Smooth muscle cell (in vitro differentiated cells): ENCODE measurements around the gene FRMD5. TPM values are rescaled to one million over a fixed set of nuclear protein-coding genes. Genes with fewer than 3 reads are reported as not detected.
"Not testable (repeated sequence)": the region's sequence is repeated elsewhere in the genome, so short reads cannot be mapped to it uniquely, and the experiment has no call there.

ENCODE experiments used
- DNase-seq: peaks from one replicate; lab custom pipeline; 2025; ENCODE audit not compliant: unreplicated experiment; lab: John Stamatoyannopoulos, UW
- H2AFZ ChIP-seq: fragments of 200-600 bp; sonication (generic); 2 replicates; pipeline ENCODE4 v1.6.0; 2016; ENCODE audit warnings: antibody characterized with exemption, low read depth, mild to moderate bottlenecking
- H3F3A ChIP-seq: fragments of 200-600 bp; sonication (generic); 2 replicates; pipeline ENCODE4 v1.6.0; 2017; ENCODE audit warnings: antibody characterized with exemption, low read depth
- H3K27ac ChIP-seq: fragments of 200-600 bp; sonication (generic); 2 replicates; pipeline ENCODE4 v1.5.1; 2016; ENCODE audit warnings: low read depth, mild to moderate bottlenecking
- H3K27me3 ChIP-seq: fragments of 200-600 bp; sonication (generic); 2 replicates; pipeline ENCODE4 v1.6.1; 2016; ENCODE audit warnings: low read depth, mild to moderate bottlenecking
- H3K36me3 ChIP-seq: fragments of 200-600 bp; sonication (generic); 2 replicates; pipeline ENCODE4 v1.5.1; 2016; ENCODE audit warnings: low read depth
- H3K4me1 ChIP-seq: fragments of 200-600 bp; sonication (generic); 2 replicates; pipeline ENCODE4 v1.5.1; 2016; ENCODE audit warnings: low read depth
- H3K4me2 ChIP-seq: fragments of 200-600 bp; sonication (generic); 2 replicates; pipeline ENCODE4 v1.6.0; 2016; ENCODE audit warnings: mild to moderate bottlenecking
- H3K4me3 ChIP-seq: fragments of 200-600 bp; sonication (generic); 2 replicates; pipeline ENCODE4 v1.5.1; 2016; ENCODE audit warnings: mild to moderate bottlenecking
- H3K79me2 ChIP-seq: fragments of 200-600 bp; sonication (generic); 2 replicates; pipeline ENCODE4 v1.6.0; 2016; ENCODE audit warnings: low read depth, mild to moderate bottlenecking
- H3K9ac ChIP-seq: fragments of 200-600 bp; sonication (generic); 2 replicates; pipeline ENCODE4 v1.6.0; 2016; ENCODE audit warnings: low read depth
- H3K9me3 ChIP-seq: fragments of 200-600 bp; sonication (generic); replicated peaks from 2 replicates; pipeline ENCODE4 v1.5.1; 2016; ENCODE audit warnings: low read depth
- H4K20me1 ChIP-seq: fragments of 200-600 bp; sonication (generic); 2 replicates; pipeline ENCODE4 v1.6.0; 2016; ENCODE audit warnings: low read depth
- WGBS: methylation state at CpG from one replicate; pipeline ENCODE4 v1.1.7; 2016; ENCODE audit warnings: low lambda C conversion rate; 5-methylcytosine and 5-hydroxymethylcytosine counted together
- polyA plus RNA-seq: library from polyadenylated mRNA; unstranded; fragments of >200 nt; fragmentation: Nextera tagmentation; extraction: Ambion mirVana; gene quantifications from 2 replicates; pipeline ENCODE4 v1.2.1, GENCODE V29; 2016
- total RNA-seq: library from RNA; depleted of rRNA; stranded (reverse); fragments of >200 nt; gene quantifications from 2 replicates; pipeline ENCODE4 v1.2.3, GENCODE V29; 2014
- TF ChIP-seq, protein P1 (sequence below): fragments of 200-600 bp; sonication (generic); IDR thresholded peaks from 2 replicates; pipeline ENCODE4 v1.5.1; 2017; ENCODE audit warnings: borderline replicate concordance, mild to moderate bottlenecking, antibody characterized with exemption; ENCODE audit not compliant: insufficient read depth, poor library complexity, severe bottlenecking

Gene FRMD5
- total and polyA plus RNA-seq, 2 experiments from 2014 or later = 0.46 to 7.2 TPM

DNA sequence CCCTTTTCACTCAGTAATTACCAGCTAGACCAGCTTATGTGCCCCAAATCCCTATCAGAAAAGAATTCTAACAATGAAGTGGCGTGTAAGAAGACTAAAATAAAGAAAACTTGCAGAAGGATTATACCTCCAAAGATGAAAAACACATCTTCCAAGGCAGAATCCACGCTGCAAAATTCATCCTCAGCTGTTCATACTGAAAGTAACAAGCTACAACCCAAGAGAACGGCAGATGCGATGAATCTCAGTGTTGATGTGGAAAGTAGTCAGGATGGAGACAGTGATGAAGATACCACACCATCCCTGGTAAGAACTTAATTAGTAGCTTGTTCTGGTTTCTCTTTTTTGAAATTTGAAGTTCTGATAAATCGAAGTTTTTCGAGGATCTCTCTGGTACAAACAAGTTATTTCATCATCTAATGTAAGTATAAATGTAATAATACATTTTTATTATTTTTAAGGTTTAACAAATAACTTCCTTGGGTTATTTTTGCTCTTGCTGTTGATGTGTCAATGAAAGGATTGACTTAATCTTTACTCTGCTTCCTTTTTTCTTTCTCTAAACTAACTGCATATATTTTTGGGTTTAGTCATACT, 366.9 kb downstream of the FRMD5 start:
- no peak overlapping the region for H3K9ac ChIP-seq
- peak overlapping the region; percentile 58 for H3K4me3 ChIP-seq
- peak overlapping the region; percentile 72 for H2AFZ ChIP-seq
- no peak for DNase-seq
- H3K4me1 ChIP-seq = peaks cover 12% of the 10 kb centered on the region
- no peaks in the 10 kb centered on the region for H3K9me3 ChIP-seq
- no peaks in the 10 kb centered on the region for H4K20me1 ChIP-seq
- H3K4me2 ChIP-seq = peak overlapping the region; percentile 49
- H3K79me2 ChIP-seq = peaks cover 11% of the 10 kb centered on the region
- H3K36me3 ChIP-seq = no peaks in the 10 kb centered on the region
- TF ChIP-seq, protein P1, sequence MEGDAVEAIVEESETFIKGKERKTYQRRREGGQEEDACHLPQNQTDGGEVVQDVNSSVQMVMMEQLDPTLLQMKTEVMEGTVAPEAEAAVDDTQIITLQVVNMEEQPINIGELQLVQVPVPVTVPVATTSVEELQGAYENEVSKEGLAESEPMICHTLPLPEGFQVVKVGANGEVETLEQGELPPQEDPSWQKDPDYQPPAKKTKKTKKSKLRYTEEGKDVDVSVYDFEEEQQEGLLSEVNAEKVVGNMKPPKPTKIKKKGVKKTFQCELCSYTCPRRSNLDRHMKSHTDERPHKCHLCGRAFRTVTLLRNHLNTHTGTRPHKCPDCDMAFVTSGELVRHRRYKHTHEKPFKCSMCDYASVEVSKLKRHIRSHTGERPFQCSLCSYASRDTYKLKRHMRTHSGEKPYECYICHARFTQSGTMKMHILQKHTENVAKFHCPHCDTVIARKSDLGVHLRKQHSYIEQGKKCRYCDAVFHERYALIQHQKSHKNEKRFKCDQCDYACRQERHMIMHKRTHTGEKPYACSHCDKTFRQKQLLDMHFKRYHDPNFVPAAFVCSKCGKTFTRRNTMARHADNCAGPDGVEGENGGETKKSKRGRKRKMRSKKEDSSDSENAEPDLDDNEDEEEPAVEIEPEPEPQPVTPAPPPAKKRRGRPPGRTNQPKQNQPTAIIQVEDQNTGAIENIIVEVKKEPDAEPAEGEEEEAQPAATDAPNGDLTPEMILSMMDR = no peak
- H3K27me3 ChIP-seq = no peaks in the 10 kb centered on the region
- no peak overlapping the region for H3K27ac ChIP-seq
- peaks cover 8% of the 10 kb centered on the region for H3F3A ChIP-seq
- 91% methylated on average over 6 of the region's 6 CpGs for WGBS

DNA sequence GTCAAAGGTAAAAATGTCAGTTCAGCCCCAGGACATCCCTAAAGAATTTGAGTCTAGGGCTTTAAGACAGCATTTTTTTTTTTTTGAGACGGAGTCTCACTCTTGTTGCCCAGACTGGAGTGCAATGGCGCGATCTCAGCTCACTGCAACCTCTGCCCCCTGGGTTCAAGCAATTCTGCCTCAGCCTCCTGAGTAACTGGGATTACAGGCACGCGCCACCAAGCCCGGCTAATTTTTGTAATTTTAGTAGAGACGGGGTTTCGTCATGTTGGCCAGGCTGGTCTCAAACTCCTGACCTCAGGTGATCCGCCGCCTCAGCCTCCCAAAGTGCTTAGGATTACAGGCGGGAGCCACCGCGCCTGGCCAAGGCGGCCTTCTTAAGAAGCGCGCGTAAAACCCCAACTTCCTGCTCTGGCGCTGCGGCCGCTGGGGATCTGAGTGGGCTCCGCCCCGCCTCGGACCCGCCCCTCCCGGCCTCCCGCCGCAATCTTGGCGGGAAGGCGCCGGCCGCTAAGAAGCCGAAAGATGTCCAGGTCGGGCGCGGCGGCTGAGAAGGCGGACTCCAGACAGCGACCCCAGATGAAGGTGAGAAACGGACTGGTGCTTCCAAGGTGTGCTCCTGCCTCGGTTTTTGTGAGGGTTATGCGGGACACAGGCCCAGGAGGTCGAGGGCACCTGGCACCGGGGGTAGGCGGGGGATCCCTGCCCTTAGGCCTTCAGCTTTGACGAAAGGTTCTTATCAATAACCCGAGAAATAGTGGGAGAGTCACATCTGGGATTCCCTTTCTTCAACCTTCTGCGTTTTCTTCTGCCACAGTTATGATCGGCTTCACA, 368.3 kb downstream of the FRMD5 start, which contains the start of gene WDR76:
WDR76 (plus strand) TSS at position 495 of the 834 bp plus-strand sequence; CDS start at position 526, 31 bp downstream.
- Histone ChIP-seq H2AFZ (peak within 1 kb of the TSS; percentile 88), H3K4me1 (peaks cover 15% of the 10 kb centered on the region), H4K20me1 (no peaks in the 10 kb centered on the region), H3K36me3 (no peaks in the 10 kb centered on the region), H3F3A (peaks cover 8% of the 10 kb centered on the region), H3K27ac (no peak within 1 kb of the TSS), H3K79me2 (peaks cover 26% of the 10 kb centered on the region), H3K9me3 (no peaks in the 10 kb centered on the region), H3K4me3 (peak within 1 kb of the TSS; percentile 58), H3K27me3 (no peaks in the 10 kb centered on the region), H3K9ac (peak within 1 kb of the TSS; percentile 43), H3K4me2 (peak within 1 kb of the TSS; percentile 83)
- TF ChIP-seq, protein P1 = no peak
- 13% methylated on average over 46 of the region's 48 CpGs for WGBS
- DNase-seq = peak; percentile 20

DNA sequence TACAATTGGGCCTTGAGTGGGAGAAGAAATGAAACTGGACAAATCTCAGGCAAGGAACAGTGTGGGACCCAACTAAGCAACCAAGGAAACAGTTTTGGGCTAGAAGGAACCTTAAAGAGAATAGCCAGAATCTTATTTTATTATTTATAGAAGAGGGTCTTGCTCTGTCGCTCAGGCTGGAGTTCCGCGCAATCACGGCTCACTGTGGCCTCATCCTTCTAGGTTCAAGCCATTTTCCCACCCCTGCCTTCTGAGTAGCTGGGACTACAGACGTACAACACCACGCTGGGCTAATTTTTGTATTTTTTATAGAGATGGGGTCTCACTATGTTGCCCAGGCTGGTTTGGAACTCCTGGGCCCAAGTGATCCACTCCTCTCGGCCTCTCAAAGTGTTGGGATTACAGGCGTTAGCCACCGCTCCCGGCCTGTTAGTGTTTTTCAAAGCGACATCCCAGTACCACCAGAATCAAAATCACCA, 369.0 kb downstream of the FRMD5 start:
- Histone ChIP-seq H2AFZ (peak overlapping the region; percentile 88), H3K27ac (no peak overlapping the region), H3F3A (peaks cover 8% of the 10 kb centered on the region), H3K36me3 (no peaks in the 10 kb centered on the region), H3K4me1 (peaks cover 17% of the 10 kb centered on the region), H3K4me3 (peak overlapping the region; percentile 58), H3K27me3 (no peaks in the 10 kb centered on the region), H4K20me1 (no peaks in the 10 kb centered on the region), H3K4me2 (peak overlapping the region; percentile 83), H3K9me3 (no peaks in the 10 kb centered on the region), H3K9ac (peak overlapping the region; percentile 43), H3K79me2 (peaks cover 32% of the 10 kb centered on the region)
- TF ChIP-seq, protein P1 = no peak
- DNase-seq = no peak
- WGBS = 97% methylated on average over 11 of the region's 11 CpGs

DNA sequence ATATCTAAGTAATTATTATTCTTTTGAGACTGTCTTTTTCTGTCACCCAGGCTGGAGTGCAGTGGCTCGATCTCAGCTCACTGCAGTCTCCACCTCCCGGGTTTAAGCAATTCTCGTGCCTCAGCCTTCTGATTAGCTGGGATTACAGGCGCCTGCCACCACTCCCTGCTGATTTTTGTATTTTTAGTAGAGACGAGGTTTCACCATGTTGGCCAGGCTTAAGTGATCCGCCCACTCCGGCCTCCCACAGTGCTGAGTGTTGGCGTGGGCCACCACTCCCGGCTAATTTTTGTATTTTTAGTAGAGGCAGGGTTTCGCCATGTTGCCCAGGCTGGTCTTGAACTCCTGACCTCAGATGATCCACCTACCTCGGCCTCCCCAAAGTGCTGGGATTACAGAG, 369.8 kb downstream of the FRMD5 start:
- 94% methylated on average over 11 of the region's 11 CpGs for WGBS
- H3K79me2 ChIP-seq = peaks cover 40% of the 10 kb centered on the region
- not testable (repeated sequence) for DNase-seq

More for the DNA sequence above, 369.8 kb downstream of the FRMD5 start:
- not testable (repeated sequence) for H3K36me3 ChIP-seq, H3K9me3 ChIP-seq, H3K4me2 ChIP-seq, H3K4me3 ChIP-seq, H3K9ac ChIP-seq, H3F3A ChIP-seq, H3K27ac ChIP-seq, H2AFZ ChIP-seq, H4K20me1 ChIP-seq, H3K27me3 ChIP-seq
- peaks cover 17% of the 10 kb centered on the region for H3K4me1 ChIP-seq
